HG03175 (cell line): Measurements from ENCODE around the gene FOXP1.

Source experiments
- ATAC-seq: cut with Tn5 transposase; IDR thresholded peaks from one replicate; pipeline ENCODE4 v1.9.1; 2021; ENCODE audit warnings: mild to moderate bottlenecking, moderate library complexity; ENCODE audit not compliant: unreplicated experiment

FOXP1 gene

GRCh38 chr3:71288269-71288930 is 295.1 kb downstream of the FOXP1 start:
- no peak for ATAC-seq

GRCh38 chr3:71285086-71285485 is 298.4 kb downstream of the FOXP1 start:
- no peak for ATAC-seq

GRCh38 chr3:71282976-71283375 is 300.6 kb downstream of the FOXP1 start:
- no peak for ATAC-seq

- no peak for ATAC-seq
Observed at GRCh38 chr3:71281280-71281679, 302.2 kb downstream of the FOXP1 start.

GRCh38 chr3:71277341-71277740 is 306.2 kb downstream of the FOXP1 start:
- no peak for ATAC-seq

- no peak for ATAC-seq
Observed at GRCh38 chr3:71276531-71276930, 307.0 kb downstream of the FOXP1 start.

GRCh38 chr3:71273453-71273852 is 310.1 kb downstream of the FOXP1 start:
- ATAC-seq, result no peak

GRCh38 chr3:71271596-71271995 is 311.9 kb downstream of the FOXP1 start:
- ATAC-seq, result no peak

- ATAC-seq, result no peak
Observed at GRCh38 chr3:71269906-71270305, 313.6 kb downstream of the FOXP1 start.

- ATAC-seq, result no peak
Observed at GRCh38 chr3:71268462-71268999, 315.0 kb downstream of the FOXP1 start.

GRCh38 chr3:71266875-71267274 is 316.7 kb downstream of the FOXP1 start:
- no peak for ATAC-seq

GRCh38 chr3:71265365-71265915 is 318.1 kb downstream of the FOXP1 start:
- no peak for ATAC-seq

- ATAC-seq, result no peak
Observed at GRCh38 chr3:71264840-71265239, 318.7 kb downstream of the FOXP1 start.

GRCh38 chr3:71262364-71263265 is 320.9 kb downstream of the FOXP1 start:
- ATAC-seq, result no peak

GRCh38 chr3:71260782-71261181 is 322.7 kb downstream of the FOXP1 start:
- ATAC-seq, result no peak

- ATAC-seq, result no peak
Observed at GRCh38 chr3:71258526-71258925, 325.0 kb downstream of the FOXP1 start.

GRCh38 chr3:71258116-71258515 is 325.4 kb downstream of the FOXP1 start:
- no peak for ATAC-seq

GRCh38 chr3:71255498-71255897 is 328.0 kb downstream of the FOXP1 start:
- ATAC-seq, result no peak

GRCh38 chr3:71254281-71255057 is 329.1 kb downstream of the FOXP1 start:
- ATAC-seq, result no peak

- no peak for ATAC-seq
Observed at GRCh38 chr3:71253169-71253568, 330.4 kb downstream of the FOXP1 start.

GRCh38 chr3:71252466-71252865 is 331.1 kb downstream of the FOXP1 start:
- ATAC-seq, result no peak
